Erythroblast (primary cell): ENCODE data around the gene NBPF14.
"Not testable (repeated sequence)": the region's sequence is repeated elsewhere in the genome, so short reads cannot be mapped to it uniquely, and the experiment has no call there.

Experiments used
- GATA1 ChIP-seq: IDR thresholded peaks from 2 replicates; pipeline ENCODE4 v1.6.1; 2011; ENCODE audit warnings: low read depth, mild to moderate bottlenecking, control low read depth, low read length, moderate library complexity
- POLR2A ChIP-seq: IDR thresholded peaks from 2 replicates; pipeline ENCODE4 v1.6.1; 2011; ENCODE audit warnings: mild to moderate bottlenecking, low read length

DNA sequence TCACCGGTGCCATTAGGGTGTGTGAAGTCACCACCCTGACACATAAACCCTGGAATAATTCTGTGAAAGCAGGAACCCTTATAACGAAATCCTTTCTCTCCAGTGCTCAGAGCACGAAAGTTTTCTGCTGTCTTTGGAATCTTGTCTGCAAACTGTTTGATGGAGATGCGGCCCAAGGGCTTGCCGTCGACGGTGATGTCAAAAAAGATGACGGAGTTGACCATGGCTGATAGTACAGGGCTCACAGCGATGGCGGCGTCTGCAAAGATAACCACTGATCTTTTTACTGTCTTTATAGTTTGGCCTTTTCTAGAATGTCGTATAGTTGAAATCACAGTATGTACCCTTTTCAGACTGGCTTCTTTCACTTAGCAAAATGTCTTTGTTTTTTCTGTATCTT, 112.8 kb downstream of the NBPF14 start, which contains the start of gene PPIAL4G:
- not testable (repeated sequence) for TF ChIP-seq POLR2A, GATA1
